ENCODE data around the gene C9orf78.

The C9orf78 gene

GRCh38 chr9:129878291-129878690 is 43.2 kb upstream of the C9orf78 start:
- no peak for TF ChIP-seq CTCF (conservative IDR thresholded peaks at IDR 0.05)
- no peak overlapping the region for H3K27ac ChIP-seq

GRCh38 chr9:129876815-129877214 is 41.7 kb upstream of the C9orf78 start:
- no peak overlapping the region for H3K27ac ChIP-seq
- TF ChIP-seq CTCF (conservative IDR thresholded peaks at IDR 0.05), result no peak

- no peak for TF ChIP-seq CTCF (conservative IDR thresholded peaks at IDR 0.05)
- no peak overlapping the region for H3K27ac ChIP-seq
These were observed 40.8 kb upstream of the C9orf78 start for GRCh38 chr9:129875687-129876395.

- no peak for TF ChIP-seq CTCF (conservative IDR thresholded peaks at IDR 0.05)
- no peak overlapping the region for H3K27ac ChIP-seq
These were observed 40.1 kb upstream of the C9orf78 start for GRCh38 chr9:129875181-129875611.

GRCh38 chr9:129874261-129875101 is 39.4 kb upstream of the C9orf78 start:
- no peak for TF ChIP-seq CTCF (conservative IDR thresholded peaks at IDR 0.05)
- no peak overlapping the region for H3K27ac ChIP-seq

GRCh38 chr9:129873563-129874190 is 38.6 kb upstream of the C9orf78 start:
- TF ChIP-seq CTCF (conservative IDR thresholded peaks at IDR 0.05), result no peak
- no peak overlapping the region for H3K27ac ChIP-seq

GRCh38 chr9:129871046-129871445 is 36.0 kb upstream of the C9orf78 start:
- TF ChIP-seq CTCF (conservative IDR thresholded peaks at IDR 0.05), result no peak
- no peak overlapping the region for H3K27ac ChIP-seq

Data from VCaP (cell line).